Measurements from ENCODE around the gene LCORL. TPM values are rescaled to one million over a fixed set of nuclear protein-coding genes. Genes with fewer than 3 reads are reported as not detected.

The LCORL gene
- total and polyA plus RNA-seq, 2 of the 4 experiments (the other 2 are of a cell fraction): 2.1 to 5.0 TPM

- in situ Hi-C loops (cut with MboI; ENCODE audit: low sequenced_read_pairs): no loop called here
- no CpG with 5 or more reads among the region's 2 CpGs for WGBS, 2 experiments (ENCODE audit: extremely low coverage in 2 of 2, insufficient read length in 1 of 2)
- Histone ChIP-seq H2BK5ac (ENCODE audit: low read depth, low read length, poor library complexity, severe bottlenecking) (peak overlapping the region; percentile 51), H4K20me1 (ENCODE audit: insufficient read depth, low read length) (no peaks in the 10 kb centered on the region), H2AK5ac (ENCODE audit: low read depth, low read length) (no peak overlapping the region), H3K4me1 (ENCODE audit: control insufficient read depth, insufficient read depth, low read length) (peaks cover 6% of the 10 kb centered on the region), H2BK120ac (ENCODE audit: low read depth, low read length) (no peak overlapping the region), H3K4me3 (ENCODE audit: insufficient read depth, low read depth, low read length) (no peak overlapping the region), H3K18ac (ENCODE audit: low read depth, low read length) (peak overlapping the region; percentile 80; the same call in 1 of the 2 replicates), H2BK15ac (ENCODE audit: low read depth, low read length) (no peak overlapping the region), H3K56ac (ENCODE audit: extremely low read depth, insufficient read depth, low read length) (no peak overlapping the region), H2AFZ (replicated peaks; ENCODE audit: low read length, poor library complexity) (no peak overlapping the region), H4K8ac (ENCODE audit: low read depth in 2 of 2, low read length in 2 of 2) (no peak overlapping the region), H4K91ac (ENCODE audit: insufficient read depth, low read depth, low read length) (no peak overlapping the region), H2BK20ac (ENCODE audit: low read depth, low read length) (no peak overlapping the region), H3K14ac (replicated peaks; ENCODE audit: low read depth, low read length) (no peak overlapping the region), H3K27ac (ENCODE audit: insufficient read depth, low read length) (peak overlapping the region; percentile 32; the same call in 1 of the 2 replicates), H3K79me1 (ENCODE audit: low read depth in 1 of 2, low read length in 2 of 2) (no peaks in the 10 kb centered on the region; a peak in 1 of 4 replicates), H2AK9ac (replicated peaks; ENCODE audit: low read depth, low read length, poor library complexity) (no peak overlapping the region), H3K27me3 (ENCODE audit: control insufficient read depth, insufficient read depth, low read length) (no peaks in the 10 kb centered on the region), H4K5ac (ENCODE audit: low read depth, low read length) (no peak overlapping the region; the same call in 1 of the 2 replicates), H3K23ac (ENCODE audit: low read depth, low read length) (no peak overlapping the region), H3K4ac (ENCODE audit: low read depth, low read length) (no peak overlapping the region), H3K4me2 (ENCODE audit: low read depth, low read length) (peak overlapping the region; percentile 56), H3K36me3 (ENCODE audit: control insufficient read depth, insufficient read depth, low read length) (no peaks in the 10 kb centered on the region), H3K9ac (ENCODE audit: low read depth, low read length) (no peak overlapping the region), H3K9me3 (ENCODE audit: control insufficient read depth, insufficient read depth, low read length) (no peaks in the 10 kb centered on the region), H3K9me1 (ENCODE audit: insufficient read depth, low read length) (peaks cover 3% of the 10 kb centered on the region; the same call in 1 of the 2 replicates)
- ATAC-seq (ENCODE audit: low read depth): peak; percentile 72
- no peak for TF ChIP-seq POLR2A (IDR thresholded peaks at IDR 0.05; ENCODE audit: low read depth, low read length)
- no peak for TF ChIP-seq CEBPB (IDR thresholded peaks at IDR 0.05; ENCODE audit: low read depth, low read length)
- TF ChIP-seq FOS (IDR thresholded peaks at IDR 0.05; ENCODE audit: low read depth, low read length): no peak
- ChIA-PET POLR2A (ENCODE audit: unreplicated experiment) (no interaction called here), CTCF (interaction anchor here (0.7 to 1.3 kb wide), 2 partner anchors 50 to 67 kb away, joined by 3 read pairs; no protein-coding TSS in a partner anchor)
- intact Hi-C loops (cut with micrococcal nuclease): no loop called here
- no TSS peak for BruUV-seq (replicated peaks)
- dilution Hi-C loops (cut with HindIII; ENCODE audit: low sequenced_read_pairs, unreplicated experiment): no loop called here
- DNase-seq: peak; percentile 61
Measured at GRCh38 chr4:17884063-17884462, 137.5 kb downstream of the LCORL start.
